SH-SY5Y (cell line): ENCODE measurements around the gene JAKMIP2.

Source experiments
- GATA2 ChIP-seq: IDR thresholded peaks from 2 replicates; pipeline ENCODE4 v1.6.1; 2011; ENCODE audit warnings: mild to moderate bottlenecking, low read depth, low read length
- GATA3 ChIP-seq: IDR thresholded peaks from 2 replicates; pipeline ENCODE4 v1.6.1; 2011; ENCODE audit warnings: low read depth, mild to moderate bottlenecking, low read length, moderate library complexity

Gene JAKMIP2

GRCh38 chr5:147642666-147643065, 139.9 kb downstream of the JAKMIP2 start:
- no peak for TF ChIP-seq GATA2
- no peak for TF ChIP-seq GATA3

- TF ChIP-seq GATA3 (no peak), GATA2 (no peak)
Observed at GRCh38 chr5:147639321-147639720, 143.2 kb downstream of the JAKMIP2 start.

- TF ChIP-seq GATA2 (no peak), GATA3 (no peak)
Observed at GRCh38 chr5:147636729-147636984, 145.9 kb downstream of the JAKMIP2 start.

- no peak for TF ChIP-seq GATA3
- no peak for TF ChIP-seq GATA2
Observed at GRCh38 chr5:147635882-147636728, 146.4 kb downstream of the JAKMIP2 start.

- no peak for TF ChIP-seq GATA2
- TF ChIP-seq GATA3 = no peak
Observed at GRCh38 chr5:147633173-147633572, 149.4 kb downstream of the JAKMIP2 start.

GRCh38 chr5:147631428-147632003, 151.0 kb downstream of the JAKMIP2 start:
- no peak for TF ChIP-seq GATA3
- no peak for TF ChIP-seq GATA2

- TF ChIP-seq GATA3 (no peak), GATA2 (no peak)
Observed at GRCh38 chr5:147629196-147629595, 153.3 kb downstream of the JAKMIP2 start.

GRCh38 chr5:147628058-147628895, 154.3 kb downstream of the JAKMIP2 start:
- TF ChIP-seq GATA3 (no peak), GATA2 (no peak)

- no peak for TF ChIP-seq GATA3
- TF ChIP-seq GATA2 = no peak
Observed at GRCh38 chr5:147626464-147626863, 156.1 kb downstream of the JAKMIP2 start.

GRCh38 chr5:147621016-147621415, 161.5 kb downstream of the JAKMIP2 start:
- no peak for TF ChIP-seq GATA3
- no peak for TF ChIP-seq GATA2

GRCh38 chr5:147619281-147619878, 163.1 kb downstream of the JAKMIP2 start:
- no peak for TF ChIP-seq GATA2
- no peak for TF ChIP-seq GATA3

- TF ChIP-seq GATA2 (no peak), GATA3 (no peak)
Observed at GRCh38 chr5:147617711-147618350, 164.7 kb downstream of the JAKMIP2 start.

- TF ChIP-seq GATA3 (no peak), GATA2 (no peak)
Observed at GRCh38 chr5:147617191-147617606, 165.3 kb downstream of the JAKMIP2 start.

GRCh38 chr5:147616421-147616820, 166.1 kb downstream of the JAKMIP2 start:
- TF ChIP-seq GATA3 (no peak), GATA2 (no peak)
